HL-60 (cell line): ENCODE results near the gene PTPRU.

Experiments
- DNase-seq, 2 experiments: peaks; one replicate each; pipeline ENCODE4 v3.0.0-alpha.2; 2010 to 2020; ENCODE audit warnings: low read depth in 1 of 2, low spot score in 1 of 2
- H3K27ac ChIP-seq: fragments of 250-450 bp; sonication (Bioruptor Pico); replicated peaks from 2 replicates; pipeline ENCODE4 v1.5.1; 2020; ENCODE audit warnings: mild to moderate bottlenecking, moderate library complexity
- H3K27me3 ChIP-seq: fragments of 250-450 bp; sonication (Bioruptor Pico); 2 replicates; pipeline ENCODE4 v1.5.1; 2021; ENCODE audit warnings: mild to moderate bottlenecking, moderate library complexity; ENCODE audit not compliant: insufficient read depth, poor library complexity, severe bottlenecking
- H3K4me3 ChIP-seq: replicated peaks from 2 replicates; pipeline ENCODE4 v1.5.1; 2011; ENCODE audit warnings: mild to moderate bottlenecking, control low read depth, low read length; ENCODE audit not compliant: insufficient read depth
- GABPA ChIP-seq: IDR thresholded peaks from 2 replicates; pipeline ENCODE4 v1.6.1; 2012; ENCODE audit warnings: low read depth
- POLR2AphosphoS5 ChIP-seq: IDR thresholded peaks from 2 replicates; pipeline ENCODE4 v1.6.1; 2012; ENCODE audit warnings: low read depth
- REST ChIP-seq: IDR thresholded peaks from 2 replicates; pipeline ENCODE4 v1.6.1; 2012; ENCODE audit warnings: low read depth; ENCODE audit not compliant: insufficient replicate concordance
- SPI1 ChIP-seq: IDR thresholded peaks from 2 replicates; pipeline ENCODE4 v1.6.1; 2012; ENCODE audit warnings: low read depth, mild to moderate bottlenecking, borderline replicate concordance
- TF ChIP-seq, protein P1 (sequence below): IDR thresholded peaks from one replicate; pipeline ENCODE4 v1.5.1; 2011; ENCODE audit warnings: low read length, control low read depth, inconsistent platforms; ENCODE audit not compliant: insufficient read depth

The PTPRU gene

DNA sequence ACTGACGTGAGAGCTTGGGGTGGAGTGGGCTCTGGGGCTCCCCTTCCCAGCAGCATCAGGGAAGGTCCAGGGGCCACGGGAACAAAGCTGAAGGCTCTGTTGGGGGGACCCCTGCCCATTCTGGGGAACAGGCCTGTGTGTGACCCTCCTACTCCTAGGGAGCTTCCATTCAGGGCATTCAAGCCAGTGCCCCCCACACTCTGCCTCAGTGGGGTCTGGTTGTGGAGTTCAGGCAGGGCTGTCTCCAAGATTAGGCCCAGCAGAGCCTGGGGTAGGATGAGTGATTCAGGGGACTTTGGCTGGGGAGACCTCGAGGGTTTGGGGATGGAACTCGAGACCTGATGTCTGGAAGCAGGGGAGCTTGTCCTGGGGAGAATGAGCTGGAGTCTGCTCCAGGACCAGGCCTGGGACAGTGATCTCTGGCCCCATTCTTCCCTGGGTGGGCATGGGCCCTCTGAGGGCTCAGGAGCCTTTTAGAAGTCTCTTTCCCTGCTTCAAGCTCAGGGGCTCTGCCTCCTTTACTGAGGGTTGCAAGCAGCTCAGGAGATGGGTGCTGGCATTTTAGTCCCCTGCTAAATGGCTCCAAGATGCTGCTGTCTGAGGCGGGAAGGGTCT, 81.7 kb downstream of the PTPRU start:
- Histone ChIP-seq H3K27me3 (no peaks in the 10 kb centered on the region), H3K4me3 (no peak overlapping the region), H3K27ac (no peak overlapping the region)
- no peak for TF ChIP-seq SPI1
- no peak for TF ChIP-seq POLR2AphosphoS5
- TF ChIP-seq GABPA: no peak
- TF ChIP-seq, protein P1, sequence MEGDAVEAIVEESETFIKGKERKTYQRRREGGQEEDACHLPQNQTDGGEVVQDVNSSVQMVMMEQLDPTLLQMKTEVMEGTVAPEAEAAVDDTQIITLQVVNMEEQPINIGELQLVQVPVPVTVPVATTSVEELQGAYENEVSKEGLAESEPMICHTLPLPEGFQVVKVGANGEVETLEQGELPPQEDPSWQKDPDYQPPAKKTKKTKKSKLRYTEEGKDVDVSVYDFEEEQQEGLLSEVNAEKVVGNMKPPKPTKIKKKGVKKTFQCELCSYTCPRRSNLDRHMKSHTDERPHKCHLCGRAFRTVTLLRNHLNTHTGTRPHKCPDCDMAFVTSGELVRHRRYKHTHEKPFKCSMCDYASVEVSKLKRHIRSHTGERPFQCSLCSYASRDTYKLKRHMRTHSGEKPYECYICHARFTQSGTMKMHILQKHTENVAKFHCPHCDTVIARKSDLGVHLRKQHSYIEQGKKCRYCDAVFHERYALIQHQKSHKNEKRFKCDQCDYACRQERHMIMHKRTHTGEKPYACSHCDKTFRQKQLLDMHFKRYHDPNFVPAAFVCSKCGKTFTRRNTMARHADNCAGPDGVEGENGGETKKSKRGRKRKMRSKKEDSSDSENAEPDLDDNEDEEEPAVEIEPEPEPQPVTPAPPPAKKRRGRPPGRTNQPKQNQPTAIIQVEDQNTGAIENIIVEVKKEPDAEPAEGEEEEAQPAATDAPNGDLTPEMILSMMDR: no peak
- TF ChIP-seq REST: no peak
- DNase-seq: no peak

DNA sequence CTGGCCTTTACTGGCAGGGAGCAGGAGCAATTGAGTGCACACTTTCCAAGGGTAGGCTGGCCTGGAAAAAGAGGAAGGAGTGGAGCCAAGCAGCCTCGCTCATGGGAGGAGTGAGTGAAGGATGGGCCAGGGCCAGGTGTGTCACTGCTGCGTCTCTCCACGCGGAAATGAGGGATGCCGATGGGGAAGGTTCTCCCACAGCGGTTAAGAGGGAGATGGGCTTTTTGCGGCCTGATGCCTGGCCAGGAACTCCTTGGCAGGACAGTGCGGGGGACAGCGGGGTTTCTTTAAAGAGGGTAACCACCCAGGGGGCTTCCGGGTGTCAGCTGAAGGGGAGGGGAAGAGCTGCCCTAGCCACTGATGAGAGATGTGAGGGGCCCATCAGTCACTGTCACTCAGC, 82.4 kb downstream of the PTPRU start:
- DNase-seq: no peak
- Histone ChIP-seq H3K27me3 (no peaks in the 10 kb centered on the region), H3K4me3 (no peak overlapping the region), H3K27ac (no peak overlapping the region)
- TF ChIP-seq GABPA (no peak), SPI1 (no peak), REST (no peak), POLR2AphosphoS5 (no peak)
- TF ChIP-seq, protein P1: no peak

- DNase-seq: no peak
- Histone ChIP-seq H3K4me3 (no peak overlapping the region), H3K27me3 (no peaks in the 10 kb centered on the region), H3K27ac (no peak overlapping the region)
- TF ChIP-seq POLR2AphosphoS5 (no peak), SPI1 (no peak), REST (no peak), GABPA (no peak)
- TF ChIP-seq, protein P1: no peak
Measured at GRCh38 chr1:29319300-29320110, 83.2 kb downstream of the PTPRU start.
